ENCODE data around the gene PBX1. TPM values are rescaled to one million over a fixed set of nuclear protein-coding genes. Genes with fewer than 3 reads are reported as not detected.
"Not testable (repeated sequence)": the region's sequence is repeated elsewhere in the genome, so short reads cannot be mapped to it uniquely, and the experiment has no call there.

The PBX1 gene
- total and polyA plus RNA-seq, 10 of the 15 experiments (the other 5 are each of a cell fraction or from before 2014, with no cell fraction given): 0.05 to 0.28 (median 0.11) TPM; not detected in 5

GRCh38 chr1:164603805-164604204, 44.8 kb downstream of the PBX1 start:
- H3K27ac ChIP-seq (ENCODE audit: control insufficient read depth, insufficient read depth); in situ Hi-C loops (cut with MboI); H3K36me3 ChIP-seq (ENCODE audit: control insufficient read depth in 2 of 2, insufficient read depth in 2 of 2, low read length in 1 of 2); DNase-seq (ENCODE audit: low read depth, low spot score); H3K79me2 ChIP-seq (ENCODE audit: control insufficient read depth, insufficient read depth, low read length); FAIRE-seq; H3K27me3 ChIP-seq (replicated peaks in 1 of 2; ENCODE audit: control insufficient read depth in 2 of 2, insufficient read depth in 2 of 2, low read length in 1 of 2); H3K9me3 ChIP-seq (replicated peaks; ENCODE audit: control insufficient read depth, insufficient read depth, low read length); H3K9ac ChIP-seq (ENCODE audit: control insufficient read depth, insufficient read depth, low read length); H3K4me1 ChIP-seq (ENCODE audit: control insufficient read depth, insufficient read depth, low read length); ATAC-seq; POLR2A ChIA-PET; BruUV-seq (replicated peaks); CTCF ChIA-PET; H3K4me3 ChIP-seq; H3K4me2 ChIP-seq (ENCODE audit: control insufficient read depth, insufficient read depth); RAD21 ChIA-PET (ENCODE audit: unreplicated experiment); H2AFZ ChIP-seq (ENCODE audit: control insufficient read depth, low read depth, low read length); intact Hi-C loops (cut with micrococcal nuclease; ENCODE audit: unreplicated experiment); H4K20me1 ChIP-seq (ENCODE audit: control insufficient read depth, insufficient read depth): not testable (repeated sequence)
- 4% methylated on average over 4 of the region's 4 CpGs for WGBS (ENCODE audit: insufficient coverage, insufficient replicate concordance, low lambda C conversion rate, missing lambda C conversion rate)
- SMC1A ChIA-PET (ENCODE audit: uncharacterized antibody, unreplicated experiment): interaction anchor here (1.1 to 1.6 kb wide), 2 partner anchors 21 to 74 kb away, joined by 3 read pairs; no protein-coding TSS in a partner anchor

- WGBS (ENCODE audit: insufficient coverage, insufficient replicate concordance, low lambda C conversion rate, missing lambda C conversion rate): 0% methylated on average over 2 of the region's 2 CpGs
- in situ Hi-C loops (cut with MboI): no loop called here
- BruUV-seq (replicated peaks): no TSS peak
- intact Hi-C loops (cut with micrococcal nuclease; ENCODE audit: unreplicated experiment): no loop called here
- ChIA-PET CTCF (no interaction called here), SMC1A (ENCODE audit: uncharacterized antibody, unreplicated experiment) (interaction anchor here (1.1 to 1.6 kb wide), 2 partner anchors 20 to 75 kb away, joined by 3 read pairs; no protein-coding TSS in a partner anchor), POLR2A (no interaction called here), RAD21 (ENCODE audit: unreplicated experiment) (no interaction called here)
- H4K20me1 ChIP-seq (ENCODE audit: control insufficient read depth, insufficient read depth): no peaks in the 10 kb centered on the region
- DNase-seq (ENCODE audit: low read depth, low spot score) (no peak), FAIRE-seq (no peak), ATAC-seq (no peak)
- no peak overlapping the region for H2AFZ ChIP-seq (ENCODE audit: control insufficient read depth, low read depth, low read length)
- no peak overlapping the region for H3K4me3 ChIP-seq
- no peaks in the 10 kb centered on the region; a peak in 1 of 4 replicates for H3K27me3 ChIP-seq (replicated peaks in 1 of 2; ENCODE audit: control insufficient read depth in 2 of 2, insufficient read depth in 2 of 2, low read length in 1 of 2)
- H3K27ac ChIP-seq (ENCODE audit: control insufficient read depth, insufficient read depth): no peak overlapping the region
- H3K9ac ChIP-seq (ENCODE audit: control insufficient read depth, insufficient read depth, low read length): no peak overlapping the region
- no peaks in the 10 kb centered on the region for H3K36me3 ChIP-seq (ENCODE audit: control insufficient read depth in 2 of 2, insufficient read depth in 2 of 2, low read length in 1 of 2)
- H3K79me2 ChIP-seq (ENCODE audit: control insufficient read depth, insufficient read depth, low read length): no peaks in the 10 kb centered on the region
- H3K4me2 ChIP-seq (ENCODE audit: control insufficient read depth, insufficient read depth): no peak overlapping the region
- TF ChIP-seq IRF4 (IDR thresholded peaks at IDR 0.05; ENCODE audit: low read depth, low read length): no peak
- no peak for TF ChIP-seq RELB (IDR thresholded peaks at IDR 0.05; ENCODE audit: low read depth)
- no peak for TF ChIP-seq HDGF (IDR thresholded peaks at IDR 0.05)
- no peak for TF ChIP-seq KAT2A (conservative IDR thresholded peaks at IDR 0.05; ENCODE audit: control insufficient read depth, low read depth, low read length)
- no peak for TF ChIP-seq DPF2 (IDR thresholded peaks at IDR 0.05)
- TF ChIP-seq GATAD2B (conservative IDR thresholded peaks at IDR 0.05; ENCODE audit: low read depth): no peak
- TF ChIP-seq BACH1 (IDR thresholded peaks at IDR 0.05; ENCODE audit: borderline replicate concordance): no peak
- TF ChIP-seq PAX5 (IDR thresholded peaks at IDR 0.05; ENCODE audit: borderline replicate concordance, low read depth, low read length): no peak
- no peak for TF ChIP-seq CBFB (IDR thresholded peaks at IDR 0.05; ENCODE audit: low read depth)
- TF ChIP-seq MYB (IDR thresholded peaks at IDR 0.05; ENCODE audit: borderline replicate concordance, low read depth, low read length): no peak
- no peak for TF ChIP-seq ATF2 (IDR thresholded peaks at IDR 0.05; ENCODE audit: low read length)
- no peak for TF ChIP-seq TBL1XR1 (IDR thresholded peaks at IDR 0.05; ENCODE audit: low read depth, low read length)
- TF ChIP-seq RUNX3 (IDR thresholded peaks at IDR 0.05; ENCODE audit: low read length): no peak
- no peak for TF ChIP-seq IRF3 (IDR thresholded peaks at IDR 0.05)
- no peak for TF ChIP-seq LARP7 (IDR thresholded peaks at IDR 0.05)
- no peaks in the 10 kb centered on the region for H3K9me3 ChIP-seq (replicated peaks; ENCODE audit: control insufficient read depth, insufficient read depth, low read length)
- no peaks in the 10 kb centered on the region for H3K4me1 ChIP-seq (ENCODE audit: control insufficient read depth, insufficient read depth, low read length)
These were observed 45.6 kb downstream of the PBX1 start for GRCh38 chr1:164604541-164604940.
